ENCODE results near the gene ZSCAN22.
A peak's percentile ranks its signal among the peaks of the same experiment; 100 is the strongest.
"Not testable (repeated sequence)": the region's sequence is repeated elsewhere in the genome, so short reads cannot be mapped to it uniquely, and the experiment has no call there.

The ZSCAN22 gene

DNA sequence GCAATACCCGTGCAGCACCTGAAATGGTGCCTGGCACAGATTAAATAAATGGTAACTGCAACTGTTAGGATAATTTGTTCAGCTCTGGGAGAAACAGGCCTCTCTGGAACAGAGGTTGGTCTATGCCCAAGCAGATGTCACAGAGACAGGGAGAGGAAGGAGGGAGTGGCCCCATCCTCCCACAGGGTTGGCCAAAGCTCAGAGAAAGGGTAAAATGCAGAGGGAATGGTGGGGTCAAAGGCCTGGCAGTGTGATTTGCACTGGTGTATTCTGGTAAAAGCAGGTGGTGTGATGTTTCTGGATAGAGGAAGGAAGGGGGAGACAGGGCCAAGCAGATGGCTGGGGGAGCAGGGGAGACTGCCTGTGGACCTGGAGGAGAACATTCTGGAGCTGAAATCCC lies 9.4 kb downstream of the ZSCAN22 start:
- no peak for TF ChIP-seq CTCF (IDR thresholded peaks at IDR 0.05; ENCODE audit: control extremely low read depth, extremely low read depth, low read depth, missing control alignments)
- ChIA-PET POLR2A (no interaction called here), CTCF (interaction anchor here (1.0 to 1.2 kb wide), 3 partner anchors 9 to 26 kb away, joined by 3 to 4 read pairs (median 3); no protein-coding TSS in a partner anchor)
- DNase-seq (ENCODE audit: extremely low spot score), result no peak

- no peak for TF ChIP-seq CTCF (IDR thresholded peaks at IDR 0.05; ENCODE audit: control extremely low read depth, extremely low read depth, low read depth, missing control alignments)
- ChIA-PET POLR2A (no interaction called here), CTCF (interaction anchor here (1.0 to 1.1 kb wide), 2 partner anchors 9 to 11 kb away, joined by 3 to 4 read pairs; no protein-coding TSS in a partner anchor)
- no peak for DNase-seq (ENCODE audit: extremely low spot score)
Observed at GRCh38 chr19:58336820-58337219, 10.0 kb downstream of the ZSCAN22 start.

DNA sequence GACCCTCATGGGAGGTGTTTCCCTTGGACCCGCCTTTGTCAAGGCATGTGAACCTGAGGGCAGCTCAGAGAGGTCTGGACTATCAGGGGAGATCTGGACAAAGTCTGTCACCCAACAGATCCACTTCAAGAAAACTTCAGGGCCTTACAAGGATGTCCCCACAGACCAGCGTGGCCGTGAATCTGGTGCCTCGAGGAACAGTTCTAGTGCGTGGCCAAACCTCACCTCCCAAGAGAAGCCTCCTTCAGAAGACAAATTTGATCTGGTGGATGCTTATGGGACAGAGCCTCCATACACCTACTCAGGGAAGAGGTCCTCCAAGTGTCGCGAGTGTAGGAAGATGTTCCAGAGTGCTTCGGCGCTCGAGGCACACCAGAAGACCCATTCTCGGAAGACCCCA lies 11.5 kb downstream of the ZSCAN22 start:
- ChIA-PET POLR2A (no interaction called here), CTCF (interaction anchor here (1.8 kb wide), 1 partner anchor 176 kb away, joined by 4 read pairs; no protein-coding TSS in a partner anchor)
- no peak for DNase-seq (ENCODE audit: extremely low spot score)
- TF ChIP-seq CTCF (IDR thresholded peaks at IDR 0.05; ENCODE audit: control extremely low read depth, extremely low read depth, low read depth, missing control alignments), result no peak

GRCh38 chr19:58338825-58339558 lies 12.2 kb downstream of the ZSCAN22 start:
- DNase-seq (ENCODE audit: extremely low spot score), result no peak
- no peak for TF ChIP-seq CTCF (IDR thresholded peaks at IDR 0.05; ENCODE audit: control extremely low read depth, extremely low read depth, low read depth, missing control alignments)
- POLR2A ChIA-PET, result no interaction called here
- CTCF ChIA-PET, result interaction anchor here (1.3 to 1.8 kb wide), 2 partner anchors 9 to 175 kb away, joined by 4 read pairs; no protein-coding TSS in a partner anchor

DNA sequence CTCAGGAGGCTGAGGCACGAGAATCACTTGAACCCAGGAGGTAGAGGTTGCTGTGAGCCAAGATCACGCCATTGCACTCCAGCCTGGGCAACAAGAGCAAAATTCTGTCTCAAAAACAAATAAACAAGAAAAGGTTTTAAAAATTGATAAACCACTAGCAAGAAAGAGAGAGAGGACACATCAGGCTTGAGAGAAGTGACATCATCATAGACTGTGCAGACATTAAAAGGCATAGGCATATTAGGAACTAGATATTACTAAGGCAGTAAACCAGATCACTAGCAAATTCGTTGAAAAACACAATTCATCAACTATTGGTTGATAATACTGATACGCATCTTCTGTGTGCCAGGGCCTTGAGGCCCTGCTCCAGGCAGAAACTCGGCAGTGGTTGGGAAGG lies 18.8 kb downstream of the ZSCAN22 start:
- DNase-seq (ENCODE audit: extremely low spot score), result no peak
- TF ChIP-seq CTCF (IDR thresholded peaks at IDR 0.05; ENCODE audit: control extremely low read depth, extremely low read depth, low read depth, missing control alignments), result no peak
- CTCF ChIA-PET, result interaction anchor here (0.9 to 3.8 kb wide), 4 partner anchors 9 to 174 kb away, joined by 3 to 14 read pairs (median 8); partner anchors contain the start of genes ZBTB45 and ZNF497
- POLR2A ChIA-PET, result no interaction called here

- ChIA-PET CTCF (interaction anchor here (0.8 to 3.8 kb wide), 9 partner anchors 11 to 172 kb away, joined by 3 to 14 read pairs (median 6); partner anchors contain the start of genes ZBTB45 and ZNF497), POLR2A (no interaction called here)
- TF ChIP-seq CTCF (IDR thresholded peaks at IDR 0.05; ENCODE audit: control extremely low read depth, extremely low read depth, low read depth, missing control alignments), result no peak
- peak; percentile 96 for DNase-seq (ENCODE audit: extremely low spot score)
Observed at GRCh38 chr19:58346961-58347929, 20.5 kb downstream of the ZSCAN22 start.

- POLR2A ChIA-PET, result not testable (repeated sequence)
- CTCF ChIA-PET, result interaction anchor here (1.1 to 3.8 kb wide), 8 partner anchors 12 to 69 kb away, joined by 3 to 14 read pairs (median 5); partner anchors contain the start of gene ZNF497
Observed at GRCh38 chr19:58348080-58348479, 21.3 kb downstream of the ZSCAN22 start.

More at GRCh38 chr19:58348080-58348479, 21.3 kb downstream of the ZSCAN22 start:
- DNase-seq (ENCODE audit: extremely low spot score), result not testable (repeated sequence)

Data from GM10248 (cell line).